H7 (cell line): ENCODE data around the gene HMGCL. TPM values are rescaled to one million over a fixed set of nuclear protein-coding genes. Genes with fewer than 3 reads are reported as not detected.
"Not testable (repeated sequence)": the region's sequence is repeated elsewhere in the genome, so short reads cannot be mapped to it uniquely, and the experiment has no call there.

Experiments used
- DNase-seq: peaks from one replicate; pipeline ENCODE4 v3.0.0; 2012
- H3K27me3 ChIP-seq: 2 replicates; pipeline ENCODE4 v1.6.0; 2011; ENCODE audit warnings: mild to moderate bottlenecking, low read length; ENCODE audit not compliant: control insufficient read depth, insufficient read depth
- H3K36me3 ChIP-seq: replicated peaks from 2 replicates; pipeline ENCODE4 v1.5.1; 2011; ENCODE audit warnings: low read length; ENCODE audit not compliant: control insufficient read depth, insufficient read depth
- H3K4me3 ChIP-seq: 2 replicates; pipeline ENCODE4 v1.5.1; 2011; ENCODE audit warnings: low read depth, mild to moderate bottlenecking, control low read depth, low read length, moderate library complexity; ENCODE audit not compliant: insufficient read depth
- total RNA-seq: library from RNA; depleted of rRNA; stranded (reverse); fragments of >200 nt; shearing (Covaris generic); gene quantifications from 2 replicates; pipeline ENCODE4 v1.2.3, GENCODE V29; 2014

The HMGCL gene
- total RNA-seq, 1 experiment from 2014 or later = 35.8 TPM

DNA sequence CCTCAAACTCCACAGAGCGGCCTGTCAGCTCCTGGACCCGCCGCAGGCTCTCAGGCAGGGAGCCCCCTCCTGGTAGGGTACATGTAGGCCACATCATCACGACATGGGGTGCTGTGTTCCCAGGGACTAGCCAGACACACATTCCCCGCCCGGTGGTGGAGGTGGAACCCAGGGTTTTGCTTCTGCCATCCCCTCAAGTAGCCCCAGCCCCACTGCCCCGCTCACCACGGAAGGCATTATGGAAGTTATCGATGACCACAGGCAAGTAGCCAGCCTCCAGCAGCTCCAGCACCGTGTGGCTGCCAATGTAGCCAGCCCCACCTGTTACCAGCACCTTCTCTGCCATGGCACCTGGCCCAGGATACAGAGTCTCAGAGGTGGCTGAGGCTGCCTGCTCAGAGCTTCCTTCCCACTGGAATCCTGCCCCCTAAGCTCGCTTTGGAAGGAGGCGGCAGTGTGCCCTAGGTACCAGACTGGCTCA, 26.5 kb downstream of the HMGCL start:
- peak; percentile 77 for DNase-seq
- no peak overlapping the region for H3K4me3 ChIP-seq

DNA sequence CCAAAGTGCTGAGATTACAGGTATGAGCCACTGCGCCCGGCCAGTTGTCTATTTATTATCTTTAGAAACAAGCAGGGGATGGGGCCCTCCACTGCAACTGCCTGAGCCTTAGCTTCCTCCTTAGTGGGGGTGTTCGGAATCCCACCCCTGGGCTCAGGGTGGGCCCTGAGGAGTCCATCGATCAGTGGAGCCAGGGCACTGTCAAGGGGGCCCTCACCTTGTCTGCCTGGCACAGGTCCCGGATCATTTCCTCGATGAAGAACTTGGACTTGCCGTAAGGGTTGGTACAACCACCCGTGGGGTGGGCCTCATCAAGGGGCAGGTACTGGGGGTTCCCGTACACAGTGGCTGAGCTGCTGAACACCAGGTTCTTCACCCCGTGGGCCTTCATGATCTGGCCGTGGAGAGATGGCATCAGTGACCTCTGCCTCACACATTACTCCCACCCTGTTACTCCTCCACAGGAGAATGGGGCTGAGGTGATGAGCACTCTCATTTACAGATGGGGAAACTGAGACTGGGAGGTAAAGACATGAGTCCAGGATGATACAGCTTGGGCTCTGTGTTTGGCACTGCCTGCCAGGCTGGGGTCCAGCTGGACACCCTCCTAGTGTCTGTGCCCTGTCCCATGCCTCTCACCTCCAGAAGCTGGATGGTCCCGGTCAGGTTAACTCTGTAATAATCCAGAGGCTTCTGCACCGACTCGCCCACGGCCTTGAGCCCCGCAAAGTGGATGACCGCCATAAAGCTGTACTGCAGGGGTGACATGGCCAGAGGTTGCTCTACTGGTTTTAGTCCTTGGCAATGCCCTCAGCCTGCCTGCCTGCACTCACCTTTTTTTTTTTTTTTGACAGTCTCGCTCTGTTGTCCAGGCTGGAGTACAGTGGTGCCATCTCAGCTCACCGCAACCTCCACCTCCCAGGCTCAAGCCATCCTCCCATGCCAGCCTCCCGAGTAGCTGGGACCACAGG, 27.5 kb downstream of the HMGCL start:
- Histone ChIP-seq H3K27me3 (peaks cover 9% of the 10 kb centered on the region; the same call in 1 of the 2 replicates), H3K36me3 (peaks cover 14% of the 10 kb centered on the region), H3K4me3 (no peak overlapping the region)
- peak; percentile 21 for DNase-seq

More for the DNA sequence above, 26.5 kb downstream of the HMGCL start:
- H3K27me3 ChIP-seq = peaks cover 9% of the 10 kb centered on the region; the same call in 1 of the 2 replicates
- H3K36me3 ChIP-seq = peaks cover 12% of the 10 kb centered on the region

DNA sequence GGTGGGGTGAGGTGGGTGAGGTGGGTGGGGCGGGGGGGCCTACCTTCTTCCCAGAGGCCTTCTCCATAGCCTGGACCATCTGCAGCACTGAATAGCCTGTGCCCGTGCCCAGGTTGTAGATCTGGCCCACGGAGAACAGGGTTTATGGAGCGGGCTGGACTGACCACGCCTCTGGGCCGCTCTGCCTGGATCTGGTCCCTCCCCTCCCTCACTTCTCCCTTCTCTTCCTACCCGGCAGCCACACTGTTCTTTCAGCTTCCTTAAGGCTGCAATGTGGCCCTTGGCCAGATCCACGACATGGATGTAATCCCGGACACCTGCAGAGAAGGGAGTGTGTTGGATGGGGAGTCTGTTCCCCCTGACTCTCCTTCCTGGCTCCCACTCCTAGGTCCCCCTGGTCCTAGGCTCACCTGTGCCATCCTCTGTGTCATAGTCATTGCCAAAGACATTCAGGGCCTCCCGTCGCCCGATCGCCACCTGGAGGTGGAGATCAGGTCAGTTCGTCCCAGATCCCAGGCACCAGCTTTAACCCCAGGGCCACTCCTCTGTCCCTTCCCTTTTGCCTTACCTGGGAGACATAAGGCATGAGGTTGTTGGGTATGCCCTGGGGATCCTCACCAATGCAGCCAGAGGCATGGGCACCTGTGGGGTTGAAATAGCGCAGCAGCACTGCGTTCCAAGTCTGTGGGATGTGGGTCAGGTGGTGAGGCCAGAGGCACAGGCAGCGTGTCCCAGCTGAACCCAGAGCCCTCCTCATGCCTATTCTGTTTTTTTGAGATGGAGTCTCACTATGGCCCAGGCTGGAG, 28.6 kb downstream of the HMGCL start:
- Histone ChIP-seq H3K4me3 (no peak overlapping the region), H3K36me3 (peaks cover 14% of the 10 kb centered on the region), H3K27me3 (peaks cover 7% of the 10 kb centered on the region; the same call in 1 of the 2 replicates)
- DNase-seq = peak; percentile 77

DNA sequence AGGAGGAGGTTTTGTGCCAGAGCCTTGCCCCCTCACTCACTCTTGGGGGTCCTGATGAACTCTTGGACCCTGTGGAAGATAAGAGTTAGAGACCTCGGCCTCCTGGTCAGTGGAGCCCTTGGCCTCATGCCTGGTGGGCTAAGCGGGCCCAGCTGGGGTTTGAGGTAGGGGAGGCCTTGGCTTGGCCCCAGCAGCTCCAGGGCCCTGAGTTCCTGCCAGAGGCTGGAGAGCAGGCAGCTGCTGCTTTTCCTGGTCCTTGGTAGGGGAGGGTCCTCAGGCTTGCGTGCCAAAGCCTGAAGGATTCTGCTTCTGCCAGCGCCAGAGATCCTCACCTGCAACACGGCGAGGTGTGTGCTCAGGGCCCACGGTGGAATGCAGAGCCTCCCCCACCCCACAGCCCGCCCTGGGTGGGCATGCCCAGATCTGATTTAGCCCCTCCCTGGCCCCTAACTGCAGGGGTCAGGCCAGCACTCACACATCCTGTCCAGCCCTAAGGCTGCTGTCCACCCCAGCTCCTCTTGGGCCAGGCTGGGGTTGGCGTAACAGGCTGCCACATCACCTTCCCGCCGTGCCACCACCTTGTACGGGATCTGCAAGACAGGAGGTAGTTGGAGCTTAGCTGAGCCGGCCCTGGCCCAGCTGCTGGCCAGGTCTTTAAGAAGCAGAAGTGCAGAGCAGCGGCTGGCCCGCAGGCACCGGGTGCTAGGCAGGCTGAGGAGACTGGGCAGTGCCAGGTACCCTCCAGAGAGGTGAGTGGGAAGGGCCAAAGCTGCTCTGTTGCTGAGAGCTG, 29.4 kb downstream of the HMGCL start:
- no peaks in the 10 kb centered on the region for H3K27me3 ChIP-seq
- DNase-seq = peak; percentile 35
- H3K4me3 ChIP-seq = no peak overlapping the region
- H3K36me3 ChIP-seq = peaks cover 14% of the 10 kb centered on the region

DNA sequence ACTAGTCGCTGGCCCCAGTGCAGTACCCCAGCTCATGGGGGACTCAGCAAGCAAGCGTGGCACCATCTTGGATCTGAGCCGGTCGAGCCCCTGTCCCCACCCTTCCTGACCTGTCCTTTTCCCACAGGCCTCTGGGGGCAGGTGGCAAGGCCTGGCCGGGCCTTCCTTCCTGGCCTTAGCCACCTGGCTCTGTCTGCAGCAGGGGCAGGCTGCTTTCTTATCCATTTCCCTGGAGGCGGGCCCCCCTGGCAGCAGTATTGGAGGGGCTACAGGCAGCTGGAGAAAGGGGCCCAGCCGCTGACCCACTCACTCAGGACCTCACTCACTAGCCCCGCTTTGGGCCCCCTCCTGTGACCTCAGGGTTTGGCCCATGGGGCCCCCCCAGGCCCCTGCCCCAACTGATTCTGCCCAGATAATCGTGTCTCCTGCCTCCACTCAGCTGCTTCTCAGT, 30.5 kb downstream of the HMGCL start:
- H3K27me3 ChIP-seq, DNase-seq, H3K4me3 ChIP-seq: not testable (repeated sequence)
- peaks cover 14% of the 10 kb centered on the region for H3K36me3 ChIP-seq

DNA sequence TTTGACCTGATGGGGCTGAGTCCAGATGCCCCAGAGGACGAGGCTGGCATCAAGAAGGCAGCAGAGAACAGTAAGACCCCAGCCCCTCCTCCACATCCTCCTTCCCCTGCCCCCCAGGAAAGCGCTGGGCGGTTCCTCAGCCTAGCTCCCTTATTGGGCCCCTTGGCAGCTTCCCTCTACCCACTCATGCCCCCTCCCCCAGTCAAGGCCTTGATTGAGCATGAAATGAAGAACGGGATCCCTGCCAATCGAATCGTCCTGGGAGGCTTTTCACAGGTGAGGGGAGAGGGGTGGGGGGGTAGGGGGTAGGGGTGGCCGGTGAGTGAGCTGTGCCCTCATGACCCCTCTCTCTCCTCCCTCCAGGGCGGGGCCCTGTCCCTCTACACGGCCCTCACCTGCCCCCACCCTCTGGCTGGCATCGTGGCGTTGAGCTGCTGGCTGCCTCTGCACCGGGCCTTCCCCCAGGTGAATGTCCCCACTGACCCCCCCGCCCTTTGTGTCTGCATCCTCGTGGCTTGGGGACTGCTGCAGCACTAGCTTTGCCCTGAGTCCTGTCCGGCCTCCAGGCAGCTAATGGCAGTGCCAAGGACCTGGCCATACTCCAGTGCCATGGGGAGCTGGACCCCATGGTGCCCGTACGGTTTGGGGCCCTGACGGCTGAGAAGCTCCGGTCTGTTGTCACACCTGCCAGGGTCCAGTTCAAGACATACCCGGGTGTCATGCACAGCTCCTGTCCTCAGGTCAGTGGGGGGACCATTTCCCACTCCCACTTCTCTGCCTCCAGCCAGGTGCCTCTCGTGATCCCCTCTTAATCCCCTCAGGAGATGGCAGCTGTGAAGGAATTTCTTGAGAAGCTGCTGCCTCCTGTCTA, 31.1 kb downstream of the HMGCL start:
- DNase-seq = no peak
- H3K27me3 ChIP-seq = no peaks in the 10 kb centered on the region
- no peak overlapping the region for H3K4me3 ChIP-seq
- peaks cover 14% of the 10 kb centered on the region for H3K36me3 ChIP-seq

DNA sequence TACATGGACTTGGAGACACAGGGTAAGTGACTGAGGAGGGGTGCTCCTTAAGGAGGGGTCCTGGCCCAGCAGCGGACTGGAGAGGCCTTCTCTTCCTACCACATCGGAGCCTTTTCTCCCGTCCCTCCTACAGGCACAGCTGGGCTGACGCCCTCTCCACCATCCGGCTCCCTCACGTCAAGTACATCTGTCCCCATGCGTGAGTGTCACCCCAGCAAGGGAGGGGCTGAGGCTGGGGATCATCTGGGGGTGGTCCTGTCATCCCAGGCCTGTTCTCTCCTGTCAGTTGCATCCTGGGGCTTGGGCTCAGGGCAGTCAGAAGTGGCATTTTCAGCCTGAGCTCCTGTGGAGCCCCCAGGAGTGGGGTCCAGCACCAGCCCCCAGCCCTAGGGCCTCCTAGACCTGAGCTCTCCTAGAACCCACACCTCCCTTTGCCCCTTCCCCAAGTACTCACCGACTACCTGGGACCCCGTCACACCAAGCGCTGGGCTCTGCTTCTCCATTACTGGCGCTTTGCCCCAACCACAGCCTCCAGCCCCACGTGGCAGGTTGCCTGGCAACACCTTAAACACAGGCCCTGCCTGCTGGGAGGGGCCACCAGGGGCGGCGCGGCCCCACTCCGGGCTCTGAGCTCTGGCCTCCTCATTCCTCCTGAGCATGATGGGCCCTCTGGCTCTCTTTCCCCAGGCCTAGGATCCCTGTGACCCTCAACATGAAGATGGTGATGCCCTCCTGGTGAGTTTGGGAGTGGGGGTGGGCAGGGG, 32.0 kb downstream of the HMGCL start:
- peak; percentile 73 for DNase-seq
- H3K36me3 ChIP-seq = peaks cover 14% of the 10 kb centered on the region
- H3K4me3 ChIP-seq = no peak overlapping the region
- no peaks in the 10 kb centered on the region for H3K27me3 ChIP-seq

DNA sequence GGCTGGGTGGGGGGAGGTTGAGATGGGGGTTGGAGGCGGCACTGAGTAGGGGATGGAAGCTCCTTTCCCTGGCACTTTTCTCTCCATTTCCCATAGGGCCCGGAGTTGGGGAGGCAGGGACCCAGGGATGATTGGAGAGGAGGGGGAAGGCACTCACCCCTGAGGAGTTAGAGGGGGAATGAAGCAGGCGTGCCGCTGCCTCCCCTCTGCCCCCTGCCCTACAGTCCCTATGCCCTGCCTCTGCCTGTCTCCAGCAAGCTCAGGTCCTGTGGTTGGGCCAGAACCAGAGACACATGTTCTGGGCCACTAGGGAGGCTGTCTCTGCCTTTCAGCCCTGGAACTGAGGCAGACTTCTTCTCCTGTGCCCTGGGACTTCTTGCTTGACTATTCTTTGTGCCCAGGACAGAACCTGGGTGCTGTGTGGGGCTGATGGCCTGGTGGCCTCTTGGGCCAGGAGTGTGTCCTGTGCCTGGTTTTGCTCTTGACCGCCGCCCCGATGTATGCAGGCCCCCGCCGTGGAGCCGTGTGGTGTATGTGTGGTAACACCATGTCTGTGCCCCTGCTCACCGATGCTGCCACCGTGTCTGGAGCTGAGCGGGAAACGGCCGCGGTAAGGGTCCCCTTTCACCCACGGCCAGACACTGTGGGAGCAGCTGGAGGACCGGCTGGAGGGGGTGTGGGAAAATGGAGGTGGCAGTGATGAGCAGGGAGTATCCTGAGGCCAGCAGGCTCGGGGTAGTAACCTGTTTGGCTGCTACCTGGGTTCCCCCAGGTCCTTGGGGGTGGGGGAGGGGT, 32.9 kb downstream of the HMGCL start:
- peak; percentile 74 for DNase-seq
- Histone ChIP-seq H3K27me3 (no peaks in the 10 kb centered on the region), H3K36me3 (peaks cover 13% of the 10 kb centered on the region), H3K4me3 (peak overlapping the region; percentile 65)

DNA sequence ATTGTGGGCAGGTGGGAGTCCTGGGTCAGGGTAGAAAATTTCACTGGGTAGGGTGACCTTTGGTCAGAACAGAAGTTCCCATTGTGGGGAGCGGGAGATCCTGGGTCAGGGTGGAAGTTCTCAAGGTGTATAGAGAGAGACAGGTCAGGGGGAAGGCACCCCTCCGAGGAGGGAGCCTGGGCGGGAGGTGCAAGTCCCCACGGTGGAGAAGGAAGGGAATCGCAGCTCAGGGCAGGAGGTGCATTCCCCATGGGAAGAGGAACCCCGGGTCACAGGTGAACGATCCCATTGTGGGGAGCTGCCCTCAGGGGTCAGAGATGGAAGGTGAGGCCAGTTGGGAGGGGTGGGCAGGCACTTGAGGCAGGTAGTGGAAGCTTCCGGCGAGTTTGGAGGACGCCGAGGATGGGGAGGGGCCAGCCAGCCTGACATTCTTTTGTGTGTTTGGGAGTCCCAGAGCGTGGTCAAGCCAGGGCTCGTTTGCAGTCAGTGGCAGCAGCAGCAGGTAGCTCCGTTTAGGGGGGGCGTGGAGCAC, 33.6 kb downstream of the HMGCL start:
- peak; percentile 90 for DNase-seq
- Histone ChIP-seq H3K4me3 (peak overlapping the region; percentile 65), H3K36me3 (peaks cover 13% of the 10 kb centered on the region), H3K27me3 (no peaks in the 10 kb centered on the region)

DNA sequence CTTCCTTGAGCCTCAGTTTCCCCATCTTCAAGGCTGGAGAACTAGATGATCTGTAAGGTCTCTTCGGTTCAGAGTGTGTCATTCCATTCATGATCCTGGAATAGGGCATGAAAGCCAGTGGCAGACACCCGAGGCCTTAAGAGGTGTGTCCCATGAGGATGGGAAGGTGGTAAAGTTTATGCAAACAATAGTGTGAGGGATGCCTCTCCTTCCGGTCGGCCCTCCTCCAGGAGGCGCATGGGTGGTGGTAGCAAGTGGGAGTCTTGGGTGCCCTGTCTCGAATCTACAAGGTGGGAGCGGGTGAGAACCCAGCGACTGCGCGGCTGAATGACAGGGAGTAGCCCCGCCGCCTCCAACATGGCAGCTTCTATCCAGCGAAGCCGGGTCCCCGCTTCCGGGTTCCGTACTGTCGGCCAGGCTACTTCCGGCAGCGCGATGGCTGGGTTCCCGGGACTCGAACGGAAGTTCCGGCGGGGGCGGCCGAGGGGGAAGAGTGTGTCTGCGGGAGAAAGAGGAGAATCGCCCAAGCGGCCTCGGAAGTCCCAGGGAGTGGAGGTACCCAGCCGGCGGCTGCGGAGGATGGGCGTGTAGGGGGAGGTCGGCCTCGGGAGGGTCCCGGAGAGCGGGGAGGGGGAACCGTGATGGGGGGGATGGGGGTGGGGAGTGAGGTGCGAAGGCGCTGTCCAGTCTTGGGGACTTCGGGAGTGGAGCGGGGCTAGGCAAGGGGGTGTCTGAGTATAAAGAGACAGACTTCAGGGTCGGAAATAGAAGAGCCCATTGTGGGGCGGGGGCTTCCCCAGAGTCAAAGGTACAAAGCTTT, 34.3 kb downstream of the HMGCL start, which contains the start of gene LYPLA2:
Gene LYPLA2, plus strand, starts transcription at position 450 of the 820 bp plus-strand sequence. CDS start 1,538 bp downstream, outside the sequence.
- Histone ChIP-seq H3K36me3 (peaks cover 17% of the 10 kb centered on the region), H3K4me3 (peak within 1 kb of the TSS; percentile 65), H3K27me3 (no peaks in the 10 kb centered on the region)
- DNase-seq = peak; percentile 96

DNA sequence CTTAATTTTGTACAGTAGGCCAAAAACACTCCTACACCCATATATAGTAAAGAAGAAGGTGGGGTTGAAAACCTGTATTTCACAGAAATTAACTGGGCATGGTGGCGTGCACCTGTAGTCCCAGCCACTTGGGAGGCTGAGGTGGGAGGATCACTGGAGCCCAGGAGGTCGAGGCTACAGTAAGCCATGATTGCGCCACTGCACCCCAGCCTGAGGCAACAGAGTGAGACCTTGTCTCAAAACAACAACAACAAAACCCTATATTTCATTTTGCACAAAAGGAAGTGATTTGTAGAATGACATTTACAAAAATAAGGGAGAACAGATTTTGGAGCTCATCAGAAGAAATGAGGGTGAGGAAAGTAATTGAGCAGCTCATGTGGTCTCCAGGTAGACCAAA, 36.5 kb downstream of the HMGCL start:
- no peak for DNase-seq
- Histone ChIP-seq H3K27me3 (no peaks in the 10 kb centered on the region), H3K4me3 (no peak overlapping the region), H3K36me3 (peaks cover 19% of the 10 kb centered on the region)
